HCT116 (cell line): ENCODE data around the gene FAM81B. TPM values are rescaled to one million over a fixed set of nuclear protein-coding genes. Genes with fewer than 3 reads are reported as not detected.

ENCODE experiments used
- ATAC-seq: fragments of 200-7000 bp; cut with Tn5 transposase; 2 replicates; pipeline ENCODE4 v1.9.1; 2020; ENCODE audit warnings: mild to moderate bottlenecking, moderate library complexity
- BruUV-seq: library from RNA; stranded (reverse); fragments of 400-500 nt; replicated peaks from 2 replicates; lab custom pipeline; 2021; lab: Mats Ljungman, UMichigan
- CTCF ChIA-PET: fragments of 300-600 bp; sonication (Branson Sonifier 250); formaldehyde crosslinking; loops from one replicate; lab custom pipeline; 2021; ENCODE audit warnings: antibody characterized with exemption; lab: Charles Lee
- POLR2A ChIA-PET: fragments of 300-600, 350-600 bp; sonication (Branson Sonifier 250); formaldehyde crosslinking; loops from one replicate; lab custom pipeline; 2021; ENCODE audit warnings: antibody characterized with exemption; lab: Charles Lee
- RAD21 ChIA-PET, 2 experiments: fragments of 300-600 bp; sonication (Branson Sonifier 250); formaldehyde crosslinking; loops; one replicate each; lab custom pipeline; 2023; ENCODE audit warnings: low total read pairs in 2 of 2; ENCODE audit not compliant: uncharacterized antibody in 2 of 2, unreplicated experiment in 2 of 2, low non-redundant PET in 1 of 2; lab: Charles Lee
- DNase-seq: peaks from one replicate; pipeline ENCODE4 v3.0.0-alpha.2; 2010; ENCODE audit warnings: low read depth, low spot score
- H2AFZ ChIP-seq: fragments of 200-600 bp; shearing (Covaris generic), sonication (generic); 2 replicates; pipeline ENCODE4 v1.6.1; 2017; ENCODE audit warnings: low read depth, mixed run types, mixed read lengths, antibody characterized with exemption, low read length; ENCODE audit not compliant: poor library complexity, severe bottlenecking
- H3K27ac ChIP-seq: 2 replicates; pipeline ENCODE4 v1.5.1; 2012; ENCODE audit warnings: low read depth, low read length
- H3K27me3 ChIP-seq: fragments of 200-600 bp; sonication (generic); 2 replicates; pipeline ENCODE4 v1.6.1; 2016; ENCODE audit warnings: mixed run types, low read length, mixed read lengths; ENCODE audit not compliant: insufficient read depth
- H3K36me3 ChIP-seq, 2 experiments: fragments of 200-500 bp in 1 of 2; fragments of 200-600 bp in 1 of 2; sonication (Bioruptor generic) in 1 of 2; sonication (generic) in 1 of 2; 2 replicates each; pipeline versions ENCODE4 v1.5.1 to v1.6.1; 2014 to 2016; ENCODE audit warnings: low read length in 2 of 2, inconsistent platforms in 1 of 2, mixed read lengths in 1 of 2, mixed run types in 1 of 2; ENCODE audit not compliant: insufficient read depth in 2 of 2, control insufficient read depth in 1 of 2
- H3K4me1 ChIP-seq, 2 experiments: fragments of 200-600 bp in 1 of 2; sonication (generic) in 1 of 2; 2 replicates each; pipeline versions ENCODE4 v1.5.1 to v1.6.1; 2012 to 2017; ENCODE audit warnings: low read length in 2 of 2, inconsistent platforms in 1 of 2, mild to moderate bottlenecking in 1 of 2, mixed read lengths in 1 of 2, mixed run types in 1 of 2, moderate library complexity in 1 of 2; ENCODE audit not compliant: insufficient read depth in 2 of 2, control insufficient read depth in 1 of 2
- H3K4me2 ChIP-seq: fragments of 200-600 bp; sonication (generic); 2 replicates; pipeline ENCODE4 v1.6.1; 2017; ENCODE audit warnings: mixed run types, low read length, mixed read lengths
- H3K4me3 ChIP-seq, 2 experiments: fragments of 200-600 bp in 1 of 2; sonication (generic) in 1 of 2; replicated peaks in 1 of 2; 2 replicates each; pipeline ENCODE4 v1.5.1; 2011 to 2016; ENCODE audit warnings: low read length in 2 of 2, control low read depth in 1 of 2, low read depth in 1 of 2, mild to moderate bottlenecking in 1 of 2, mixed read lengths in 1 of 2, mixed run types in 1 of 2
- H3K79me2 ChIP-seq: fragments of 200-600 bp; sonication (generic); 2 replicates; pipeline ENCODE4 v1.6.1; 2017; ENCODE audit warnings: mild to moderate bottlenecking, mixed run types, low read length, moderate library complexity, mixed read lengths; ENCODE audit not compliant: insufficient read depth
- H3K9ac ChIP-seq: fragments of 200-600 bp; sonication (generic); 2 replicates; pipeline ENCODE4 v1.6.1; 2016; ENCODE audit warnings: low read length, mixed read lengths
- H3K9me2 ChIP-seq: fragments of 200-600 bp; sonication (generic), shearing (Covaris generic); 2 replicates; pipeline ENCODE4 v1.6.1; 2017; ENCODE audit warnings: mixed run types, mild to moderate bottlenecking, moderate library complexity; ENCODE audit not compliant: insufficient read depth
- H3K9me3 ChIP-seq, 2 experiments: fragments of 200-500 bp in 1 of 2; fragments of 200-600 bp in 1 of 2; sonication (Bioruptor generic) in 1 of 2; sonication (generic) in 1 of 2; 2 replicates each; pipeline ENCODE4 v1.6.1; 2014 to 2017; ENCODE audit warnings: low read length in 2 of 2, mixed read lengths in 2 of 2, inconsistent platforms in 1 of 2, low read depth in 1 of 2, mild to moderate bottlenecking in 1 of 2, mixed run types in 1 of 2, moderate library complexity in 1 of 2; ENCODE audit not compliant: control insufficient read depth in 1 of 2, insufficient read depth in 1 of 2
- H4K20me1 ChIP-seq: fragments of 200-600 bp; sonication (generic), shearing (Covaris generic); 2 replicates; pipeline ENCODE4 v1.6.1; 2017; ENCODE audit warnings: mixed run types, mild to moderate bottlenecking, moderate library complexity; ENCODE audit not compliant: insufficient read depth
- ATF3 ChIP-seq: IDR thresholded peaks from 2 replicates; pipeline ENCODE4 v1.6.1; 2012
- CBX3 ChIP-seq: IDR thresholded peaks from 2 replicates; pipeline ENCODE4 v1.6.1; 2012; ENCODE audit warnings: low read depth
- CEBPB ChIP-seq: IDR thresholded peaks from 2 replicates; pipeline ENCODE4 v1.6.1; 2012; ENCODE audit warnings: low read depth
- CTCF ChIP-seq, 3 experiments: fragments of 200-600 bp in 1 of 3; sonication (generic) in 1 of 3; IDR thresholded peaks in 2 of 3; conservative IDR thresholded peaks in 1 of 3; 2 replicates each; pipeline ENCODE4 v1.5.1; 2012 to 2017; ENCODE audit warnings: low read depth in 2 of 3, low read length in 2 of 3, antibody characterized with exemption in 1 of 3, borderline replicate concordance in 1 of 3, control low read depth in 1 of 3, mild to moderate bottlenecking in 1 of 3, mixed read lengths in 1 of 3, mixed run types in 1 of 3, moderate library complexity in 1 of 3; ENCODE audit not compliant: insufficient read depth in 1 of 3
- EGR1 ChIP-seq: IDR thresholded peaks from 2 replicates; pipeline ENCODE4 v1.6.1; 2012; ENCODE audit warnings: low read depth
- ELF1 ChIP-seq: IDR thresholded peaks from 2 replicates; pipeline ENCODE4 v1.6.1; 2012; ENCODE audit warnings: low read depth, borderline replicate concordance
- EZH2 ChIP-seq: fragments of 200-600 bp; sonication (generic); IDR thresholded peaks from 2 replicates; pipeline ENCODE4 v1.6.1; 2017; ENCODE audit warnings: antibody characterized with exemption, mixed run types
- EZH2phosphoT487 ChIP-seq: fragments of 200-600 bp; IDR thresholded peaks from 2 replicates; pipeline ENCODE4 v1.6.1; 2018; ENCODE audit warnings: antibody characterized with exemption, borderline replicate concordance
- FOSL1 ChIP-seq: IDR thresholded peaks from 2 replicates; pipeline ENCODE4 v1.6.1; 2012; ENCODE audit warnings: low read depth
- JUND ChIP-seq: IDR thresholded peaks from 2 replicates; pipeline ENCODE4 v1.6.1; 2012
- POLR2AphosphoS5 ChIP-seq: IDR thresholded peaks from 2 replicates; pipeline ENCODE4 v1.6.1; 2011; ENCODE audit warnings: mild to moderate bottlenecking, low read depth, low read length, moderate library complexity
- RAD21 ChIP-seq: IDR thresholded peaks from 2 replicates; pipeline ENCODE4 v1.6.1; 2012; ENCODE audit warnings: low read depth, mild to moderate bottlenecking
- SP1 ChIP-seq: IDR thresholded peaks from 2 replicates; pipeline ENCODE4 v1.6.1; 2012; ENCODE audit warnings: low read depth
- TCF7L2 ChIP-seq: IDR thresholded peaks from 2 replicates; pipeline ENCODE4 v1.7.0; 2011; ENCODE audit warnings: borderline replicate concordance, inconsistent platforms; ENCODE audit not compliant: insufficient read depth, insufficient read length; ENCODE audit errors: extremely low read depth
- YY1 ChIP-seq: IDR thresholded peaks from 2 replicates; pipeline ENCODE4 v1.6.1; 2011; ENCODE audit warnings: low read length, low read depth, moderate library complexity, mild to moderate bottlenecking; ENCODE audit not compliant: insufficient replicate concordance; ENCODE audit errors: extremely low read depth
- ZBTB33 ChIP-seq: IDR thresholded peaks from 2 replicates; pipeline ENCODE4 v1.6.1; 2011; ENCODE audit warnings: mild to moderate bottlenecking, low read length, moderate library complexity; ENCODE audit not compliant: insufficient replicate concordance; ENCODE audit errors: extremely low read depth
- ZFX ChIP-seq: fragments of 450-650 bp; IDR thresholded peaks from 2 replicates; pipeline ENCODE4 v1.6.1; 2017
- ZNF274 ChIP-seq: fragments of 200-500 bp; sonication (Bioruptor generic); IDR thresholded peaks from 2 replicates; pipeline ENCODE4 v1.6.1; 2014; ENCODE audit warnings: mild to moderate bottlenecking, low read depth, low read length, inconsistent platforms
- intact Hi-C: fragments of 100-400 bp; cut with micrococcal nuclease; formaldehyde crosslinking; loops from 2 replicates; pipeline ENCODE4 v1.10.0; 2022
- total RNA-seq: library from RNA; stranded (reverse); gene quantifications from one replicate; pipeline ENCODE4 v1.2.1, GENCODE V29; 2021; ENCODE audit not compliant: unreplicated experiment
- TF ChIP-seq, protein P1 (sequence below): IDR thresholded peaks from 2 replicates; pipeline ENCODE4 v1.6.1; 2012

Gene FAM81B
- total RNA-seq, 1 experiment from 2014 or later, result not detected

- no peak for TF ChIP-seq ZNF274
- TF ChIP-seq ATF3, result no peak
- no peak for TF ChIP-seq SP1
Measured at GRCh38 chr5:95471942-95472341, 80.8 kb downstream of the FAM81B start (continued).

DNA sequence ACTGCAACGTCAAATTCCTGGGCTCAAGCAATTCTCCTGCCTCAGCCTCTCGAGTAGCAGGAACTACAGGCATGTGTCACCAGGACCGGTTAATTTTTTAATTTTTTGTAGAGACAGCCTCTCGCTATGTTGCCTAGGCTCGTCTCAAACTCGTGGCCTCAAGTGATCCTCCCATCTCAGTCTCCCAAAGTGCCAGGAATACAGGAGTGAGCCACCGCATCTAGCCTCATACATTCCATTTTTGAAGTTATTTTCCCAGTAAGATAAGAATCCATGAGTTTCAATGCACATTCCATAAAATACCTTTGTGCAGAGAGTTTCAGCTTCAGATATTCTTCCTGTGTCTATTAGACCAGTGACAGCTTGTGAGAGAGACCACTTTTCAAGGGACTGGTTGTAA, 93.3 kb downstream of the FAM81B start:
- no peak overlapping the region for H3K27ac ChIP-seq
- TF ChIP-seq ZNF274 (no peak), ATF3 (no peak), CBX3 (no peak), CEBPB (no peak), EZH2phosphoT487 (no peak), EGR1 (no peak), YY1 (no peak), CTCF (IDR thresholded peaks at IDR 0.05 in 2 of 3, conservative IDR thresholded peaks at IDR 0.05 in 1 of 3; ENCODE audit: borderline replicate concordance in 1 of 3, insufficient read depth in 1 of 3, low read depth in 2 of 3, low read length in 2 of 3) (no peak), FOSL1 (no peak), EZH2 (no peak), RAD21 (no peak), POLR2AphosphoS5 (no peak), SP1 (no peak), TCF7L2 (no peak), ZFX (no peak), JUND (no peak), ZBTB33 (no peak), ELF1 (no peak)
- TF ChIP-seq, protein P1, sequence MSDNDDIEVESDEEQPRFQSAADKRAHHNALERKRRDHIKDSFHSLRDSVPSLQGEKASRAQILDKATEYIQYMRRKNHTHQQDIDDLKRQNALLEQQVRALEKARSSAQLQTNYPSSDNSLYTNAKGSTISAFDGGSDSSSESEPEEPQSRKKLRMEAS, result no peak
- no TSS peak for BruUV-seq
- H3K9me3 ChIP-seq, result no peaks in the 10 kb centered on the region
- H3K36me3 ChIP-seq, result peaks cover 0 to 16% of the 10 kb centered on the region in 2 experiments; a peak in 3 of 4 replicates
- H3K9me2 ChIP-seq, result no peaks in the 10 kb centered on the region
- RAD21 ChIA-PET, result no interaction called here
- CTCF ChIA-PET, result no interaction called here
- H4K20me1 ChIP-seq, result no peaks in the 10 kb centered on the region
- no peak overlapping the region for H3K9ac ChIP-seq
- no peak overlapping the region for H3K4me2 ChIP-seq
- POLR2A ChIA-PET, result no interaction called here
- no peaks in the 10 kb centered on the region for H3K27me3 ChIP-seq
- H3K4me1 ChIP-seq, result no peaks in the 10 kb centered on the region
- no peak for ATAC-seq
- H3K79me2 ChIP-seq, result no peaks in the 10 kb centered on the region
- intact Hi-C loops, result no loop called here
- no peak overlapping the region for H3K4me3 ChIP-seq
- H2AFZ ChIP-seq, result no peak overlapping the region
- no peak for DNase-seq
